ENCODE results near the gene KIF16B. TPM values are rescaled to one million over a fixed set of nuclear protein-coding genes. Genes with fewer than 3 reads are reported as not detected.

Gene KIF16B
- total and polyA plus RNA-seq, 9 of the 15 experiments (the other 6 are each of a cell fraction or from before 2014, with no cell fraction given): 1.00 to 10.6 (median 8.5) TPM

GRCh38 chr20:16302818-16303217, 270.4 kb downstream of the KIF16B start:
- CTCF ChIA-PET (ENCODE audit: low intra/inter-chr PET ratio): no interaction called here
- no peaks in the 10 kb centered on the region for H3K79me2 ChIP-seq (ENCODE audit: control insufficient read depth, insufficient read depth, low read length)
- no peaks in the 10 kb centered on the region for H3K27me3 ChIP-seq (ENCODE audit: control insufficient read depth in 2 of 2, insufficient read depth in 2 of 2, low read length in 2 of 2)
- no peaks in the 10 kb centered on the region for H4K20me1 ChIP-seq (replicated peaks; ENCODE audit: control insufficient read depth, insufficient read depth, low read length)
- H3K9me1 ChIP-seq (ENCODE audit: control insufficient read depth, insufficient read depth, low read length): no peaks in the 10 kb centered on the region
- H3K4me1 ChIP-seq (replicated peaks in 1 of 2; ENCODE audit: control insufficient read depth in 2 of 2, insufficient read depth in 2 of 2, low read length in 2 of 2): no peaks in the 10 kb centered on the region
- no peak for FAIRE-seq
- H3K36me3 ChIP-seq (ENCODE audit: control insufficient read depth, insufficient read depth, low read length): no peaks in the 10 kb centered on the region
- BruUV-seq (replicated peaks): no TSS peak
- no peak overlapping the region for H3K4me2 ChIP-seq (ENCODE audit: insufficient read depth, low read length)
- POLR2A ChIA-PET: no interaction called here
- no peaks in the 10 kb centered on the region for H3K9me3 ChIP-seq (replicated peaks; ENCODE audit: control insufficient read depth, insufficient read depth, low read depth, low read length)
- H2AFZ ChIP-seq (ENCODE audit: low read depth, low read length): no peak overlapping the region
- in situ Hi-C loops (cut with MboI) (no loop called here), intact Hi-C loops (cut with micrococcal nuclease) (no loop called here)
- no peak overlapping the region for H3K27ac ChIP-seq (ENCODE audit: extremely low read depth, low read depth, low read length)
- no peak overlapping the region for H3K4me3 ChIP-seq
- DNase-seq (ENCODE audit: extremely low read depth in 1 of 4, low spot score in 3 of 4): no peak
- WGBS (ENCODE audit: insufficient coverage, low coverage, missing lambda C conversion rate): 100% methylated on average over 1 of the region's 1 CpG
- no peak overlapping the region for H3K9ac ChIP-seq (ENCODE audit: insufficient read depth in 1 of 2, low read depth in 2 of 2, low read length in 2 of 2)
- no peak for ATAC-seq
- TF ChIP-seq, protein P1, sequence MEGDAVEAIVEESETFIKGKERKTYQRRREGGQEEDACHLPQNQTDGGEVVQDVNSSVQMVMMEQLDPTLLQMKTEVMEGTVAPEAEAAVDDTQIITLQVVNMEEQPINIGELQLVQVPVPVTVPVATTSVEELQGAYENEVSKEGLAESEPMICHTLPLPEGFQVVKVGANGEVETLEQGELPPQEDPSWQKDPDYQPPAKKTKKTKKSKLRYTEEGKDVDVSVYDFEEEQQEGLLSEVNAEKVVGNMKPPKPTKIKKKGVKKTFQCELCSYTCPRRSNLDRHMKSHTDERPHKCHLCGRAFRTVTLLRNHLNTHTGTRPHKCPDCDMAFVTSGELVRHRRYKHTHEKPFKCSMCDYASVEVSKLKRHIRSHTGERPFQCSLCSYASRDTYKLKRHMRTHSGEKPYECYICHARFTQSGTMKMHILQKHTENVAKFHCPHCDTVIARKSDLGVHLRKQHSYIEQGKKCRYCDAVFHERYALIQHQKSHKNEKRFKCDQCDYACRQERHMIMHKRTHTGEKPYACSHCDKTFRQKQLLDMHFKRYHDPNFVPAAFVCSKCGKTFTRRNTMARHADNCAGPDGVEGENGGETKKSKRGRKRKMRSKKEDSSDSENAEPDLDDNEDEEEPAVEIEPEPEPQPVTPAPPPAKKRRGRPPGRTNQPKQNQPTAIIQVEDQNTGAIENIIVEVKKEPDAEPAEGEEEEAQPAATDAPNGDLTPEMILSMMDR (IDR thresholded peaks at IDR 0.05 in 2 of 3, conservative IDR thresholded peaks at IDR 0.05 in 1 of 3; ENCODE audit: insufficient read depth in 2 of 3, low read depth in 1 of 3, low read length in 3 of 3): no peak
- no peak for TF ChIP-seq ZKSCAN1 (IDR thresholded peaks at IDR 0.05; ENCODE audit: low read depth, low read length)
- no peak for TF ChIP-seq ZNF133 (CRISPR knock-in tag; IDR thresholded peaks at IDR 0.05)
- no peak for TF ChIP-seq SMAD1 (IDR thresholded peaks at IDR 0.05; ENCODE audit: low read depth, low read length, partially characterized antibody)
- TF ChIP-seq WHSC1 (IDR thresholded peaks at IDR 0.05; ENCODE audit: low read length): no peak
- peak; percentile 59 for TF ChIP-seq RBM25 (IDR thresholded peaks at IDR 0.05; ENCODE audit: low read depth, low read length, severe bottlenecking)
- TF ChIP-seq, protein P2, sequence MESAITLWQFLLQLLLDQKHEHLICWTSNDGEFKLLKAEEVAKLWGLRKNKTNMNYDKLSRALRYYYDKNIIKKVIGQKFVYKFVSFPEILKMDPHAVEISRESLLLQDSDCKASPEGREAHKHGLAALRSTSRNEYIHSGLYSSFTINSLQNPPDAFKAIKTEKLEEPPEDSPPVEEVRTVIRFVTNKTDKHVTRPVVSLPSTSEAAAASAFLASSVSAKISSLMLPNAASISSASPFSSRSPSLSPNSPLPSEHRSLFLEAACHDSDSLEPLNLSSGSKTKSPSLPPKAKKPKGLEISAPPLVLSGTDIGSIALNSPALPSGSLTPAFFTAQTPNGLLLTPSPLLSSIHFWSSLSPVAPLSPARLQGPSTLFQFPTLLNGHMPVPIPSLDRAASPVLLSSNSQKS (CRISPR knock-in tag; IDR thresholded peaks at IDR 0.05): no peak
- no peak for TF ChIP-seq ADNP (tag; IDR thresholded peaks at IDR 0.05)
